GM19397 (cell line): ENCODE measurements around the gene MTUS2.

ENCODE experiments used
- ATAC-seq: cut with Tn5 transposase; IDR thresholded peaks from one replicate; pipeline ENCODE4 v1.9.1; 2021; ENCODE audit warnings: mild to moderate bottlenecking, moderate library complexity; ENCODE audit not compliant: unreplicated experiment

Gene MTUS2

GRCh38 chr13:29021311-29021710 is 201.2 kb downstream of the MTUS2 start:
- ATAC-seq = no peak

GRCh38 chr13:29021717-29022116 is 201.6 kb downstream of the MTUS2 start:
- ATAC-seq = no peak

GRCh38 chr13:29022410-29022809 is 202.3 kb downstream of the MTUS2 start:
- no peak for ATAC-seq

GRCh38 chr13:29022968-29023367 is 202.8 kb downstream of the MTUS2 start:
- ATAC-seq = no peak

GRCh38 chr13:29024783-29025182 is 204.6 kb downstream of the MTUS2 start:
- no peak for ATAC-seq

- no peak for ATAC-seq
Measured at GRCh38 chr13:29028868-29029267, 208.7 kb downstream of the MTUS2 start.

GRCh38 chr13:29038700-29039099 is 218.6 kb downstream of the MTUS2 start:
- no peak for ATAC-seq

- ATAC-seq = no peak
Measured at GRCh38 chr13:29039212-29039611, 219.1 kb downstream of the MTUS2 start.

GRCh38 chr13:29046588-29046987 is 226.4 kb downstream of the MTUS2 start:
- no peak for ATAC-seq

GRCh38 chr13:29049524-29049923 is 229.4 kb downstream of the MTUS2 start:
- ATAC-seq = no peak

GRCh38 chr13:29050719-29051118 is 230.6 kb downstream of the MTUS2 start:
- ATAC-seq = no peak

GRCh38 chr13:29059800-29060199 is 239.7 kb downstream of the MTUS2 start:
- ATAC-seq = no peak

GRCh38 chr13:29065142-29065541 is 245.0 kb downstream of the MTUS2 start:
- no peak for ATAC-seq

- ATAC-seq = no peak
Measured at GRCh38 chr13:29067306-29067945, 247.3 kb downstream of the MTUS2 start.

- ATAC-seq = no peak
Measured at GRCh38 chr13:29073755-29074154, 253.6 kb downstream of the MTUS2 start.

GRCh38 chr13:29077051-29077813 is 257.1 kb downstream of the MTUS2 start:
- ATAC-seq = no peak

GRCh38 chr13:29081036-29081435 is 260.9 kb downstream of the MTUS2 start:
- peak; percentile 86 for ATAC-seq

GRCh38 chr13:29081697-29082440 is 261.7 kb downstream of the MTUS2 start:
- no peak for ATAC-seq

- no peak for ATAC-seq
Measured at GRCh38 chr13:29099781-29100406, 279.8 kb downstream of the MTUS2 start.

- no peak for ATAC-seq
Measured at GRCh38 chr13:29100758-29101157, 280.6 kb downstream of the MTUS2 start.

GRCh38 chr13:29101409-29101808 is 281.3 kb downstream of the MTUS2 start:
- no peak for ATAC-seq
